GM18505 (cell line): ENCODE data around the gene RAB7A.

Source experiments
- ATAC-seq: cut with Tn5 transposase; IDR thresholded peaks from one replicate; pipeline ENCODE4 v1.9.1; 2021; ENCODE audit not compliant: unreplicated experiment
- POLR2A ChIP-seq: IDR thresholded peaks from 4 replicates; pipeline ENCODE4 v1.6.1; 2011; ENCODE audit warnings: borderline replicate concordance; ENCODE audit not compliant: insufficient read depth, insufficient read length; ENCODE audit errors: extremely low read depth

The RAB7A gene

DNA sequence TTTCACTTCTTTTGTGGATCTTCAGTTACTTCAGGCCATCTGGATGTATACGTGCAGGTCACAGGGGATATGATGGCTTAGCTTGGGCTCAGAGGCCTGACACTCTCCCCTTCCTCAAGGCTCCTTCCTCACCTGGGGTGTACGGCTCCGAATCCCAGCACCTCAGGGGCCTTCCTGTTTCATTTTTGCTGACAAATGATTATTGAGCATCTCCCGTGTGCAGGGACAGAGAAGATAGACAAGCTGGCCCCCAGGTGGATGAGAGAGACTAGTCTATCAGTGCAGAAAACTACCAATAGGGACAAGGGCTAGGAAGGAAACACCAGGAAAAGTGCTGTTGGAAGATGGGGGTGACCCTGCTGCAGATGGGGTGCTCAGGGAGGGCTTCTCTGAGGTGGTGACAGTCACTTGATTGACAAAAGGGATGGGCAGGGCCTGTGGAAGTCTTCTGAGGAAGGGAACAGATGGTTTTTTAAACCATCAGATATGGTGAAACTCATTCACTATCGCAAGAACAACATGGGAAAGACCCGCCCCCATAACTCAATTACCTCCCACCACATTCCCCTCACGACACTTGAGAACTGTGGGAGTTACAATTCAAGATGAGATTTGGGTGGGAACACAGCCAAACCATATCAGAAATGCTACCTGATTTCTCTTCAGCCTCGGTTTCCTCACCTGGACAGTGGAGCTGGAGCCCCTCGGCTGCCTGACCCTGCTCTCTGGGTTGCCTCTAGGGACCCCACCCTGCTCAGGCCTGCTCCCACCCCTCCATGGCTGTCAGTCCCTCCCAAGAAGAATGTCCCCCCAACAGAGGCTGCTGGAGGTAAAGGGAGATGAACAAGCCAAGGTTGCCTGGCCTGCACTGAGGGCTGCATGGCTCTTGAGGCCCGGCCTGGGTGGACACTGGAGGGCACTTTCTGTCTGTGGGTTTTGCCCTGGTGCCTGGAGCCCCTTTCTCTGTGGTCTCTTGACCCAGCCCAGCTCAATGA is 116.2 kb downstream of the RAB7A start:
- no peak for TF ChIP-seq POLR2A
- no peak for ATAC-seq

DNA sequence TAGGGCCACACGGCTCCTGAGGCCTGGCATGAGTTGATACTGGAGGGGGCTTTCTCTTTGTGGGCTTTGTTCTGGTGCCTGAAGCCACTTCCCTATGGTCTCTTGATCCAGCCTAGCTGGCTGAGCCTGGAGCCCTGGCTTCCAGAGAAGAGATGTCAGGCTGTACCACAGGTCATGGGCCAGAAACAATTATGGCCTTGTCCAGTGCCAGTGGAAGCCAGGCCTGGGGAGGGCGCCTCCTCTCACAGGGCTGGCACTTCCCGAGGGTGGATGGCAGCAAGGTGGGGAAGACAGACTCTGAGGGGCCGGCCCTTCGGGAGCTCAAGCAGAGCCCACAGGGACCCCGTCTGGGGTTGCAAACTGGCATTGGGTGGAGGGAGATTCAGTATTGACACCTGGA is 118.5 kb downstream of the RAB7A start:
- no peak for TF ChIP-seq POLR2A
- ATAC-seq = no peak

- no peak for TF ChIP-seq POLR2A
- no peak for ATAC-seq
Measured at GRCh38 chr3:128845119-128845777, 119.3 kb downstream of the RAB7A start.

DNA sequence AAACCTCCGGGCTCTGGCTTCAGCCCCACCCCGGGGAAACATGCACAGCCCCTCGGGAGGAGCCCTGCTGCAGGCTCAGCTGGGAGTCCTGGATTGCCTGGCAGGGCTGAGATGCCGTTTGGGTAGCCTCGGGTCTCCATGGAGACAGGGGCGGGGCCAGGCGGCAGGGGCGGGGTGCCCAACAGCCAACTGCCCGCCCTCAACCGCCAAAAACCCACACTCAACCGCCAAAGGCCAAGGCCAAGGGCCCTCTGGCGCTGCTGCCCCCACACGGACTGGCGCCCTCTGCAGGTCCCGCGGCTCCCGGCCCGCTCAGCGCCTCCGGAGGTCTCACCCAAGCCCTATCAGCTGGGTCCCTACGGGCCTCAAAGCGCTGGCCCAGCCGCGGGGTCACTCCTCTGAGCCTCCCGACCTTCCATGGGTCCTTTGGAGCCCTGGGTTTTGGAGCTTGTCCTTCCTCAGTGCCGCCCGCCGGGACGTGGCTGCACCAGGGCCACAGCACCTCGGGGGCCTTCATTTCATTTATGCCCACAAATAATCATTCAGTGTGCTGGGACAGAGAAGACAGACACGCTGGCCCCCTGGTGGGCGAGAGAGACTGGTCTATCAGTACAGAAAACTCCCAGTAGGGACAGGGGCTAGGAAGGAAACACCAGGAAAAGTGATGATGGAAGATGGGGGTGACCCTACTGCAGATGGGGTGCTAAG is 119.9 kb downstream of the RAB7A start:
- no peak for TF ChIP-seq POLR2A
- ATAC-seq = peak; percentile 69

DNA sequence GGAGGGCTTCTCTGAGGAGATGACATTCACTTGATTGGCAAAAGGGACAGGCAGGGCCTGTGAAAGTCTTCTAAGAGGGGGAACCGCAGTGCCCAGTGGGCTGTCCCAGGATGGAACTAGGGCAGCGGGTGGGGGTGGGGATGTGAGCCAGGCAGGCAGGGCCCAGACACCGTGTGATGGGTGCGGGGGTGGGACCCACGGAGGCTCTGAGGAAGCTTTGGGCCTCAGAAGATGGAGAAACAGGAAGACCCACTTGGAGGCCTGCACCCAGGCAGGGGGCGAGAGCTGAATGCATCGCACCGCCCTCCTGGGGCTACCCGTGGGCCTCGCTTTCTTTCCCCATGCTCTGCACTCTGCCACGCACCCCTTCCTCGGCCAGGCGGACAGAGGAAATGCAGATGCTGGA is 120.5 kb downstream of the RAB7A start:
- no peak for ATAC-seq
- no peak for TF ChIP-seq POLR2A

- no peak for ATAC-seq
- TF ChIP-seq POLR2A = no peak
Measured at GRCh38 chr3:128847666-128848370, 121.8 kb downstream of the RAB7A start.

DNA sequence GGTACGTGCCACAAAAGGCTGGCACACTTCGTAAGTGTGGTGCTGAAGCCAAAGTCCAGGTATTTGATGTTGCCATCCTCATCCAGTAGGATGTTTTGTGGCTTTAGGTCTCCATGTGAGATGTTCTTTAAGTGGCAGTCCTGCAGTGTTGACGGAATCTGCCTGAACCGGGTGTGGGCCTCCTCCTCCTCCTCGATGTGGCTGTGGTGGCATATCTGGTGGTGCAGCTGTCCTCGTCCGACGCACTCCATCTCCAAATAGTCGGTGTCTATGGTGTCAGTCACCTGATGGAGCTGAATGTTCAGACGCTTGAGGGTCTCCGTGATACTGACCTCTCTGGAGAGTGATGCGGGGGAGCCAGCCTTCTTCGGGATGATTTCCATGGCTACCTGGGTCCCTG is 123.0 kb downstream of the RAB7A start:
- ATAC-seq = no peak
- no peak for TF ChIP-seq POLR2A

DNA sequence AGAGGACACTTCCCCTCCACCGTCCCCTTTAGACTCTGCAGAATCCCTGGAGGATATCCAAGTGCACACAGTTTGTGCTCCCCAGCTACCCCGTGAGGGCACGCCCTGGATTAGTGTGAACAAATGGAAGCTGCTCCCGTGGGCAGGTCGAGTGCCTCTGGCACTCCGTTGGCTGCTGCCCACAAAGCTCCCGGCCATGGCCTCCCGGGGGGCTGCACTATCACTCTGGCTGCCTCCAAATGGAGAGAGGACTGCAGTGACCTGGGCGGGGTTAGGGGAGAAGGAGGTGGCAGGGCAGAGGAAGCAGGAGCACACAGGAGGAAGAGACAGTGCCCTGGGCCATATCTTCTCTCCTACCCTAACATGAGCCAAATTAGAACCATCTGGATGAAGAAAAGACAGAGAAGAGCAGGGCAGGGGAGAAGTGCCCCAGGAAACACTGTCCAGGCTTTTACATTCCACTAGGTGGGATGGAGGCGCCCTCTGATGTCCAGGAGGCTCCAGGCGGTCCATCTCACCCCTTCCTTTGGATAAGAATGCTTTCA is 124.0 kb downstream of the RAB7A start:
- ATAC-seq = no peak
- TF ChIP-seq POLR2A = no peak

GRCh38 chr3:128850544-128850943 is 124.6 kb downstream of the RAB7A start:
- ATAC-seq = no peak
- no peak for TF ChIP-seq POLR2A

DNA sequence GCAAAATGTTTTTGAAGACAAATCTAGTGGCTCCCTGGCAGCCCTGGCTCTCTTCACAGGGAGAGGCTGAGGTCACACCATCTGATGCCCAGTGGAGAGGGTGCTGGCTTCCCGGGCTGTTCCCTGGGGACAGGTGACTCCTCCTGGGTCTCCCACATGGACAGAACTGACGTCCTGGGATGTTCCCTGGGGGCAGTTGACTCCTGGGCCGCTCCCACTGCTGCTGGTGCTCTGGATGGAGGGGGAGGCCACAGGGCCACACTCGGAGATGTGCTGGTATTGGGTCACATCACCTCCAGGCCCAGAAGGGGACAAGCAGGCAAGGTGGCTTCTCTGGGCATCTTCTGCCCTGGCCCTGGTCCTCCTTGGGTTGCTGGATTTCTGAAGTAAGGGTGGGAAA is 125.6 kb downstream of the RAB7A start:
- TF ChIP-seq POLR2A = no peak
- no peak for ATAC-seq

DNA sequence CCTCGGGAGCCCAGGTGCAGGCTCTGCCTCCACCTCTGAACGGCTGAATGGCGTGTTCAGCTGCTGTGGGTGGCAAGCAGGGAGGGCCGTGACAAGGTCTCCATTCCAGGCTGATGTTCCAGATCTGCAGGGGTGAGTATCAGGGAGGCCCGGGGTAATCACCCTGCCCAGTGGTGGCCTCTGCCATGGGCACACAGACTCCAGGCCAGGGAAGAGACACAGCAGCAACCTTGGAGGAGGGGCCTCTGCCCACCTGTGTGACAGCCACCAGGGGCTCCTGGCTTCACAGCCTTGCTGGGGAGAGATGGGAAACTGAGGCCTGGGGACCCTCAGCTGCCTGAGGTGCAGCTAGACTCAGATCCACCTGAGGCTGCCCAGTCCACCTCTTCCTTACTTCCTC is 127.8 kb downstream of the RAB7A start:
- ATAC-seq = no peak
- TF ChIP-seq POLR2A = no peak

DNA sequence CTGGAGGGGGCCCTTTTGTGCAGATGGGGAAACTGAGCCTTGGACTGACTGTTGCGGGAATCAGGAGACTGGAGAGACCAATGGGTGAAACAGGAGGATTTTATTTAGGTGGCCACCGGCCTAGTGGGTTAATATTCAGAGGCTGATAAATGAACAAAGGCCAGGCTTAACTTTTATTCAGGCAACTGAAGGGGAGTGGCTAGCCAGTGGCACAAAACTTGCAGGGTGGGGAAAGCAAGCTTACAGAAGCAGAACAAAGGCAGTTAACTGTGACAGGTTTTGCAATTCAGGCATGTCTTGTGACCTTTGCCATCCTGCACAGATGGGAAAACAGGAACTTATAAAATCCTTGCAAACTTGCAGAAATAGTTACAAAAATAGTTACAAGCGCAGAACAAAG is 128.5 kb downstream of the RAB7A start:
- ATAC-seq = no peak
- no peak for TF ChIP-seq POLR2A
